HepG2 (cell line): ENCODE data around the gene GLUL. TPM values are rescaled to one million over a fixed set of nuclear protein-coding genes. Genes with fewer than 3 reads are reported as not detected.
A peak's percentile ranks its signal among the peaks of the same experiment; 100 is the strongest.

Source experiments
- AKNA ChIP-seq: sonication (generic); formaldehyde crosslinking; IDR thresholded peaks from 2 replicates; pipeline ENCODE4 v1.4.0; 2020; ENCODE audit warnings: missing genetic modification reagents, borderline replicate concordance
- ETV6 ChIP-seq: sonication (generic); formaldehyde crosslinking; conservative IDR thresholded peaks from 2 replicates; pipeline ENCODE4 v1.4.0; 2020; ENCODE audit warnings: missing genetic modification reagents
- HHEX ChIP-seq: IDR thresholded peaks from 2 replicates; pipeline ENCODE4 v1.6.1; 2016; ENCODE audit warnings: control low read depth
- HNF1A ChIP-seq, 2 experiments: sonication (generic) in 1 of 2; formaldehyde crosslinking in 1 of 2; IDR thresholded peaks; 2 replicates each; pipeline versions ENCODE4 v1.4.0 to v1.6.1; 2016 to 2020; ENCODE audit warnings: borderline replicate concordance in 1 of 2, low read depth in 1 of 2, mild to moderate bottlenecking in 1 of 2, missing genetic modification reagents in 1 of 2
- IRF1 ChIP-seq: sonication (generic); formaldehyde crosslinking; IDR thresholded peaks from 2 replicates; pipeline ENCODE4 v1.4.0; 2020; ENCODE audit warnings: low read depth, mild to moderate bottlenecking, missing genetic modification reagents
- ISX ChIP-seq: sonication (generic); formaldehyde crosslinking; conservative IDR thresholded peaks from 2 replicates; pipeline ENCODE4 v1.5.0; 2020; ENCODE audit warnings: missing genetic modification reagents
- KLF15 ChIP-seq: sonication (generic); formaldehyde crosslinking; IDR thresholded peaks from 2 replicates; pipeline ENCODE4 v1.8.1; 2023; ENCODE audit warnings: borderline replicate concordance, mild to moderate bottlenecking, inconsistent platforms, missing genetic modification reagents, mixed read lengths
- MAF1 ChIP-seq: sonication (generic); formaldehyde crosslinking; IDR thresholded peaks from 2 replicates; pipeline ENCODE4 v1.5.0; 2020; ENCODE audit warnings: missing genetic modification reagents, borderline replicate concordance
- MAX ChIP-seq: IDR thresholded peaks from 2 replicates; pipeline ENCODE4 v1.6.1; 2012; ENCODE audit warnings: inconsistent platforms
- NR2F1 ChIP-seq, 2 experiments: fragments of 450-650 bp in 1 of 2; formaldehyde crosslinking in 1 of 2; IDR thresholded peaks; 2 replicates each; pipeline versions ENCODE4 v1.5.0 to v1.6.1; 2016 to 2020; ENCODE audit warnings: mild to moderate bottlenecking in 1 of 2, missing compliant biosample characterization in 1 of 2, missing genetic modification reagents in 1 of 2, moderate library complexity in 1 of 2
- RCOR2 ChIP-seq: IDR thresholded peaks from 2 replicates; pipeline ENCODE4 v1.6.1; 2016; ENCODE audit warnings: missing biosample characterization, missing genetic modification reagents
- STAT5B ChIP-seq: sonication (generic); formaldehyde crosslinking; IDR thresholded peaks from 2 replicates; pipeline ENCODE4 v1.4.0; 2020; ENCODE audit warnings: missing genetic modification reagents
- ZBTB21 ChIP-seq: sonication (generic); formaldehyde crosslinking; IDR thresholded peaks from 2 replicates; pipeline ENCODE4 v1.4.0; 2020; ENCODE audit warnings: missing genetic modification reagents
- ZKSCAN5 ChIP-seq: sonication (generic); formaldehyde crosslinking; IDR thresholded peaks from 2 replicates; pipeline ENCODE4 v1.5.1; 2020; ENCODE audit warnings: mild to moderate bottlenecking, missing genetic modification reagents
- ZNF383 ChIP-seq: sonication (generic); formaldehyde crosslinking; IDR thresholded peaks from 2 replicates; pipeline ENCODE4 v1.4.0; 2020; ENCODE audit warnings: missing genetic modification reagents, mild to moderate bottlenecking, borderline replicate concordance
- ZNF564 ChIP-seq: sonication (generic); formaldehyde crosslinking; IDR thresholded peaks from 2 replicates; pipeline ENCODE4 v1.8.1; 2023; ENCODE audit warnings: mild to moderate bottlenecking, missing genetic modification reagents
- ZNF607 ChIP-seq: sonication (generic); formaldehyde crosslinking; IDR thresholded peaks from 2 replicates; pipeline ENCODE4 v1.5.1; 2020; ENCODE audit warnings: missing genetic modification reagents, mild to moderate bottlenecking, borderline replicate concordance
- ZNF83 ChIP-seq: sonication (generic); formaldehyde crosslinking; IDR thresholded peaks from 2 replicates; pipeline ENCODE4 v1.4.0; 2020; ENCODE audit warnings: missing genetic modification reagents, mild to moderate bottlenecking, borderline replicate concordance
- polyA plus RNA-seq, 8 experiments: library from polyadenylated mRNA; depleted of rRNA in 3 of 8; stranded (reverse) in 7 of 8; unstranded in 1 of 8; fragments of >200 nt; fragmentation: Illumina TruSeq in 4 of 8; extraction: Trizol in 4 of 8; gene quantifications; 2 replicates each; pipeline versions ENCODE4 v1.2.1 to v1.2.3, GENCODE V29; 2011 to 2016; ENCODE audit warnings: low read depth in 4 of 8, missing spikeins in 1 of 8, mixed read lengths in 1 of 8; ENCODE audit not compliant: insufficient read depth in 1 of 8
- total RNA-seq, 5 experiments: library from RNA; depleted of rRNA; stranded (reverse); fragments of >200 nt; fragmentation: Illumina TruSeq; extraction: Trizol; gene quantifications; 2 replicates each; pipeline ENCODE4 v1.2.3, GENCODE V29; 2016; ENCODE audit warnings: low read depth in 1 of 5

Gene GLUL
- total and polyA plus RNA-seq, 2 of the 13 experiments (the other 11 are each of a cell fraction or from before 2014, with no cell fraction given), result 423 to 827 TPM

GRCh38 chr1:182391362-182392049, at the start of gene GLUL (continued):
- TF ChIP-seq HNF1A (IDR thresholded peaks at IDR 0.05; ENCODE audit: low read depth), result no peak
- peak; percentile 66; the same call in 1 of the 2 replicates for TF ChIP-seq HNF1A (CRISPR knock-in tag; IDR thresholded peaks at IDR 0.05; ENCODE audit: borderline replicate concordance)
- no peak for TF ChIP-seq HHEX (CRISPR knock-in tag)
- TF ChIP-seq ZKSCAN5, result no peak
- no peak for TF ChIP-seq IRF1 (CRISPR knock-in tag)
- TF ChIP-seq STAT5B, result no peak
- 0 out of 2 replicates have a peak, but pooled peaks have one; percentile 25 for TF ChIP-seq ZNF607
- TF ChIP-seq AKNA (CRISPR knock-in tag), result 0 out of 2 replicates have a peak, but pooled peaks have one; percentile 51
- no peak; the same call in none of the 2 replicates for TF ChIP-seq ZNF564 (CRISPR knock-in tag)
- no peak; the same call in 1 of the 2 replicates for TF ChIP-seq ETV6 (CRISPR knock-in tag)
- no peak for TF ChIP-seq RCOR2 (CRISPR knock-in tag)
- no peak for TF ChIP-seq ZBTB21 (CRISPR knock-in tag)
- peak; percentile 59; the same call in 1 of the 2 replicates for TF ChIP-seq MAX
- TF ChIP-seq KLF15 (CRISPR knock-in tag), result no peak; the same call in none of the 2 replicates
- no peak for TF ChIP-seq NR2F1 (CRISPR knock-in tag; IDR thresholded peaks at IDR 0.05)
- no peak; the same call in 1 of the 2 replicates for TF ChIP-seq ZNF83 (CRISPR knock-in tag)
- no peak for TF ChIP-seq MAF1 (CRISPR knock-in tag)
- peak; percentile 90; the same call in 1 of the 2 replicates for TF ChIP-seq ZNF383 (CRISPR knock-in tag)
- no peak; the same call in 1 of the 2 replicates for TF ChIP-seq ISX
